Stimulated activated memory B cell treated with anti-CD40 and anti-IgM and Interleukin-4, amounts not matched to agents 10 μg/mL and 1 μg/mL and 100 μg/mL, for 72 hours (primary cell): ENCODE measurements around the gene KLHL22.

Experiments
- ATAC-seq: fragments of 150-1000 bp; cut with Tn5 transposase; 2 replicates; pipeline ENCODE4 v1.10.0; 2021
- H3K27ac Mint-ChIP-seq: one replicate; pipeline ENCODE4 v1.8.0; 2022; ENCODE audit warnings: mild to moderate bottlenecking, mixed read lengths
- H3K27me3 Mint-ChIP-seq: one replicate; pipeline ENCODE4 v1.8.0; 2022; ENCODE audit warnings: mixed read lengths
- H3K36me3 Mint-ChIP-seq: one replicate; pipeline ENCODE4 v1.8.0; 2022; ENCODE audit warnings: mixed read lengths
- H3K4me1 Mint-ChIP-seq: one replicate; pipeline ENCODE4 v1.8.0; 2022; ENCODE audit warnings: mixed read lengths
- H3K4me3 Mint-ChIP-seq: one replicate; pipeline ENCODE4 v1.8.0; 2022; ENCODE audit warnings: mild to moderate bottlenecking, moderate library complexity, mixed read lengths
- H3K9me3 Mint-ChIP-seq: one replicate; pipeline ENCODE4 v1.8.0; 2022; ENCODE audit warnings: mixed read lengths

The KLHL22 gene

DNA sequence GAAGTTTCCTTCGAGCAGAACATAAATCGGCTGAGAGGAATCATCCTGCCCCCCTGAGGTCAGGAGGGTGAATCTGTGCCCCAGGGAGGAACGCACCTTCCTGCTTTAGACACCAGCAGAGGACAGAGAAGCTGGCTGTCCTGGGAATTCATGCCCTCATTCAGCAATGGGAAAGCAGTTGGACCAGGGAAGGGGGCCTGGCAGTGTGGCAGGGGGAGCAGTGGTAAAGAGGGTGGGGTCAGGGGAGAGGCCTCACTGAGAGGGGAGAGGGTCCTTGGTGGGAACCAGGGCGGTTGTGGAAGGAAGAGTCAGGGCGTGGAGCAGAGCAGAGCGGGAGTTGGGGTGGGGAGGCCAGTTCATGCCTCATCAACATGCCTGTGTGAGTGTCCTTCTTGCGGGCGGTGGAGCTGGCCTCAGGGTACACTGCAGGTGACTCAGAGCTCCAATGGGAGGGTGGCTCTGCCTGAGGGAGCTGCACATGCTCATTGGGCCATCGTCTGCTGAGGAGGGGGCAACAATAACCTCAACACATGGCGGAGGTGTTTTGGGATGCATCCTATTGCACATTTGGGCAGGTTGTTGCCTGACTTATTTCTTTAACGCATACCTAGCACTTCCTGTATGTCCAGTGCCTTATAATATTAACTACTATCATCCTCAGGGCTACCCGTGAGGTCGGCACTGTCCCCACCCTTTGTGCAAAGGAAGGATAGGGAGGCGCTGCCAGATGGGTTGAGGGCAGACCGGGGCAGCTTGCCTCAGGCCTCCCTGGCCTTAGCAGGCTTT lies 35.0 kb upstream of the KLHL22 start:
- peaks cover 46% of the 10 kb centered on the region for H3K36me3 Mint-ChIP-seq
- H3K27ac Mint-ChIP-seq: no peak overlapping the region
- no peaks in the 10 kb centered on the region for H3K9me3 Mint-ChIP-seq
- no peak for ATAC-seq
- no peaks in the 10 kb centered on the region for H3K27me3 Mint-ChIP-seq
- peaks cover 59% of the 10 kb centered on the region for H3K4me1 Mint-ChIP-seq
- no peak overlapping the region for H3K4me3 Mint-ChIP-seq

DNA sequence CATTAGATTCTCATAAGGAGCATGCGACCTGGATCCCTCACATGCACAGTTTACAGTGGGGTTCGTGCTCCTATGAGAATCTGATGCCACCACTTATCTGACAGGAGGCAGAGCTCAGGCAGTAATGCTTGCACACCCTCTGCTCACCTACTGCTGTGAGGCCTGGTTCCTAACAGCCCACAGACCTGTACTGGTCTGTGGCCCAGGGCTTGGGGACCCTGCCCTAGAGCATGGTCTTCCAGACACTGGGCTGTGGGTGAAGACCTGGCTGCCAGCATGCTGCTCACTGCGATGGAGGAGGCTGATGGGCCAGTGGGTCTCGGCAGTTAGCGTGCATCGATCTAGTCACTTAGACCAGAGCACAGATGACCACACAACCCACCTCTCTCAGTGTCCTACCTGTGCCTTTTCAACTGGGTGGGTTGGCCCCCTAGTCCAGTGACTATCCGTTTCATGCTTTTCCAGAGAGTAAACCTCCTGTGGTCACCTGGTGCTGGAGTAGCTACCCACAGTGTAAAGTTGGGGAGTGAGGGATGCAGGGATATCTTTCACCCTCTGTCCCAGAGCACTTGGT lies 32.9 kb upstream of the KLHL22 start:
- peaks cover 45% of the 10 kb centered on the region for H3K36me3 Mint-ChIP-seq
- no peak overlapping the region for H3K4me3 Mint-ChIP-seq
- ATAC-seq: no peak
- H3K27ac Mint-ChIP-seq: no peak overlapping the region
- H3K4me1 Mint-ChIP-seq: peaks cover 62% of the 10 kb centered on the region
- no peaks in the 10 kb centered on the region for H3K9me3 Mint-ChIP-seq
- no peaks in the 10 kb centered on the region for H3K27me3 Mint-ChIP-seq

DNA sequence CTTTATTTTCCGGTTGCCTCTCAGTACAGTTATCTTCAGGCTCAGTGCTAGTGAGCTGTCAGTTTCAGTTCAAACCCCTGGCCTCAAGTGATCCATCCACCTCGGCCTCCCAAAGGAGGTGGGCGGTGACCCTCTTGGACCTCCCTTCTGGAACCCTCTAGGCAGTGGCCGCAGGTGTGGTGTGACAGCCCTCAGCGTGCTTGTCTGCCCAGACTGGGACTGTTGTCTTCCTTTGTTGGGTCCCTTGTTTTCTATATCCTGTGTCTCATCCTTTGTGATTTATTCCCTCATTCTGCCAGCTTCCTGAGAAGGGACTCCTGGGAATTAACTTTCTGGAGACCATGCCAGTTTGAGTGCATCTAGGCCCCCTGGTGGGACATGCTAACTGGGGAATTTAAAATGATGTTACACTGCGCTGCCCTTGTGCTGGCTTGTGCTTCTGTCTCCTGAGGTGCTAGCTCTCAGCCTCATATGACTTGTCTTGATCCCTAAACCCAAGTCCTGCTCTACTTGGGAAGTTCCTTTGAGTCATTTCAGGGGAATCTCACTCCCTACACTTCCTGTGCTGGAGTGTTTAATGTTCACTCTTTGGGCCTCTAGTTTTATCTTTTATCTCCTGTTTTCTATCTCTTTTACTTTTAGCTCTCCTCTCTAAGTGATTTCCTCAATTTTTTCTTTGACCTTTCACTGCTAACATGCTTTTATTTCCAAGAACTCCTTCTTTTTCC lies 31.2 kb upstream of the KLHL22 start:
- Mint-ChIP-seq H3K27me3 (no peaks in the 10 kb centered on the region), H3K4me3 (no peak overlapping the region), H3K36me3 (peaks cover 50% of the 10 kb centered on the region), H3K4me1 (peaks cover 65% of the 10 kb centered on the region), H3K9me3 (no peaks in the 10 kb centered on the region), H3K27ac (peak overlapping the region; percentile 28)
- ATAC-seq: no peak

DNA sequence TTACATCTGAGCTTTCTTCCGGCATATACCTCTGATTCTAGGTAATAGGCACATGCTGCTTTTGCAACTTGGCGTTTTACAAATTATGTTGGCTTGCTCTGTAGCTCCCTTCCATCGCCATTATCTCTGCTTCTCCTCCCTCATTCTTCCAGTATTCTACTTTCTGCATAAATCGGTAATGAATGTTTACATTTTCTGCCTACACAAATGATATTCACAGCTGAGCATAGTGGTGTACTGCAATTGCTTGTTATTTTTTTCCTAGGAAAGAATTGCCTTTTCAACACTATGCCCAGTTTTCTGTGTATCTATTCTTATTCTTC lies 30.7 kb upstream of the KLHL22 start:
- peaks cover 62% of the 10 kb centered on the region for H3K4me1 Mint-ChIP-seq
- no peak overlapping the region for H3K27ac Mint-ChIP-seq
- no peak overlapping the region for H3K4me3 Mint-ChIP-seq
- H3K36me3 Mint-ChIP-seq: peaks cover 45% of the 10 kb centered on the region
- no peaks in the 10 kb centered on the region for H3K9me3 Mint-ChIP-seq
- no peaks in the 10 kb centered on the region for H3K27me3 Mint-ChIP-seq
- no peak for ATAC-seq

DNA sequence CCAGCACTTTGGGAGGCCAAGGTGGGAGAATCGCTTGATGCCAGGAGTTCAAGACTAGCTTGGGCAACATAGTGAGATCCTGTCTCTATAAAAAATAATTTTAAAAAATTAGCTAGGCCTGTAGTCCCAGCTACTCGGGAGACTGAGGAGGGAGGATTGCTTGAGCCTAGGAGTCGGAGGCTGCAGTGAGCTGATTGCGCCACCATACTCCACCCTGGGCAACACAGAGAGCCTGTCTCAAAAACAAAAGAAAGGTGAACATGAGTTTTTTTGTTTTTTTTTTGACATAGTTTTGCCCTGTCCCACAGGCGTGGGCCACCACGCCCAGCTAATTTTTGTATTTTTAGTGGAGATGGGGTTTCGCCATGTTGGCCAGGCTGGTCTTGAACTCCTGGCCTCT lies 29.5 kb upstream of the KLHL22 start:
- Mint-ChIP-seq H3K9me3 (no peaks in the 10 kb centered on the region), H3K36me3 (peaks cover 46% of the 10 kb centered on the region), H3K4me3 (no peak overlapping the region), H3K27ac (no peak overlapping the region), H3K4me1 (peaks cover 63% of the 10 kb centered on the region), H3K27me3 (no peaks in the 10 kb centered on the region)
- ATAC-seq: no peak

DNA sequence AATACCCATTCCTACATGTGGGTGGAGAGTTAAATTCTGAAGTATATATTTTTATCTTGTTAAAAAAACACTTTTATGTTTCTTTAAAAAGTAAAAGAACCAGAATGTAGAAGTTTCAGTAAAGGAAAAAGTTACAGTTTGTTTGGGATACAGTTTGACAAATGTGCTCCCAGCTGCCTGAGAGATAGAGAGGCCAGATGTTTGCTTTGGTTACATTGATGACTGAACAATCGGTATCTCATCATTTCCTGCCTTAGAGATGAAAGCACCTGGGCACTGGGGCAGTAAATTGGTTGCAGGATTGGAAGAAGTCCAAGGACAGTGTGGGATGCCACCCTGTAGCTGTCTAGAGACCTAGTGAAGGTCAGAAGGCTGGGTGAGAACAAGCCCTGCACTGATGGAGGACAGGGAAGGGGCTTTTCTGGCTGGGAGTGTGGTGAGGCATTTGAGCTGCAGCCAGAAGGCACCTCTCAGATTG lies 28.4 kb upstream of the KLHL22 start:
- H3K36me3 Mint-ChIP-seq: peaks cover 50% of the 10 kb centered on the region
- H3K27ac Mint-ChIP-seq: peak overlapping the region; percentile 62
- H3K9me3 Mint-ChIP-seq: no peaks in the 10 kb centered on the region
- ATAC-seq: peak; percentile 56
- peaks cover 67% of the 10 kb centered on the region for H3K4me1 Mint-ChIP-seq
- H3K4me3 Mint-ChIP-seq: no peak overlapping the region
- H3K27me3 Mint-ChIP-seq: no peaks in the 10 kb centered on the region

DNA sequence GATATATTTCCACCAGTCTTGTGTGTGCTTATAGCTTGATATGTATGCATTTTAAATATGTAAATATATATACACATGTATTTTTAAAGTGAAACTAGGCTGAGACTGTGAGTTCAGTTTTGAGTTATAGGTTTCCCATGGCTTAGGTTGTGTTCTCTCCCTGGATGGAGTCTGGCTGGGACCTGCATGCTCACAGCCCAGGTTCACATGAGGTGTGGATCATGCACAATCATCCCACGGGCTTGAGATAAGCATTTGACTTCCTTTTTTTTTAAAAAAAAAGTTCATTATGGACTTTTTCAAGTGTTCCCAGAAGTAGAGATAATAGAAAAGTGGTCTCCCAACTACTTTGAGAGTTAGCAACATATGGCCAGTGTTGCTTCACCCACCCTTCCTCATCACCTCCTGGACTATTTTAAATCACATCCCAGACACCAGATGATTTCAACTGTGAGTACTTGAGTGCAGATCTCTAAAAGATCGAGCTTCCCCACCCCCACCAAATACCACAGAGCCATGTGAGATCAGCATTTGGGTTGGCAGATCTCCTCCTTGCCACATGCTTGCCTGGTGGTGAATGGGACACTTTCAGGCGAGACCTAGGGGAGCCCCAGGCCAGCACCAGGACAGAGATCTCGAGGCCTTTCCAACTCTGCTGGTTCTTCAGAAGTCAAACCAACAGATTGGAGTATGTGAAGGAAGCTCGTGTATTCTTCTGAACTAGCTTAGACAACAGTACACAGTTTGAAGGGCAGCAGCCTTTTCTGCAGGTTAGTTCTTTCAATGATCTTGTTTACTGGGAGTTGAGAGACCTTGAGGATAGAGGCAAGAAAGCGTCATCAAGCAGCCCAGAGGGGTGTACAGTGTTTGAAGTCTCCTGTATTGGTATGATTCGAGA lies 27.7 kb upstream of the KLHL22 start:
- no peak for ATAC-seq
- H3K4me3 Mint-ChIP-seq: no peak overlapping the region

DNA sequence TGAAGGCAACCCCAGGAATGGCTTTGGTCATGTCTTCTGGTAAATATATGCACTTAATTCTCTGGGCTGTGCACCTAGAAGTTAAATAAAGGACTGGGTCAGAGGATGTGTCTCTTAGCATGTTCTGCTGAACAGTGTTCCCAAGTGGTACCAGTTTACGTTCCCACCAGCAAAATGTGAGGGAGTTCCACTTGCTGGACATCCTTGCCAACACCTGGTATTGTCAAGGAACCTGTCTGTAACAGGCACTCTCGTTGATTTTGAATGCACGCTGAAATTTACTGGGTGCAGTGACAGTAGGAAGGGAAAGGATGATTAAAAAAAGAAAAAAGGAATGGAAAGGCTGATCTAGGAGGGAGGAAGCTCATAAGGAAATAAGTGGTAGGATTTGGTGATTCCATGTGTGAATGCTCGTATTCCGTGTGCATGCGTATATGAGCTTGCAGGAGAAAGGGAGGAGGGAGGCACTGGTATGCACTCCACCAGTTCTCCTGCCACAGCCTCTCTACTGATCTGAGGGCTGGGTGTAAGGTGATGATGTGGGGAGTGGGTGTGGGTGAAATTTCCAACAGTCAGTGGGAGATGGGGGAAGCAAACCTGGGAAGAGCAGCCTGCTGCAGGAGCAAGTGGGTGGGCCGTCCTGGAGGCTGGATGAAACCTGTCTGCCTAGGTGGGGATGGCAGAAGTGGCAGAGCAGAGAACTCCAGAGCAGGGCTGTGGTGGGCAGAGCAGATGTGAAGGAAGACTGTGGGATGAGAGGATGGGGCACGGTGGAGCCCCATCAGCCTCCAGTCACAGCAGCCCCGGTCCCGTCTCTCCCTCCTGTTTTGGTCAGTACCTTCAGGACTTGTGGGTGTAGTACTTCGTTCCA lies 26.8 kb upstream of the KLHL22 start:
- Mint-ChIP-seq H3K4me1 (peaks cover 77% of the 10 kb centered on the region), H3K27me3 (no peaks in the 10 kb centered on the region), H3K27ac (peak overlapping the region; percentile 62), H3K4me3 (no peak overlapping the region), H3K36me3 (peaks cover 51% of the 10 kb centered on the region), H3K9me3 (no peaks in the 10 kb centered on the region)
- ATAC-seq: no peak

More for the DNA sequence above, 27.7 kb upstream of the KLHL22 start:
- Mint-ChIP-seq H3K4me1 (peaks cover 74% of the 10 kb centered on the region), H3K27me3 (no peaks in the 10 kb centered on the region), H3K9me3 (no peaks in the 10 kb centered on the region), H3K27ac (peak overlapping the region; percentile 62), H3K36me3 (peaks cover 53% of the 10 kb centered on the region)

DNA sequence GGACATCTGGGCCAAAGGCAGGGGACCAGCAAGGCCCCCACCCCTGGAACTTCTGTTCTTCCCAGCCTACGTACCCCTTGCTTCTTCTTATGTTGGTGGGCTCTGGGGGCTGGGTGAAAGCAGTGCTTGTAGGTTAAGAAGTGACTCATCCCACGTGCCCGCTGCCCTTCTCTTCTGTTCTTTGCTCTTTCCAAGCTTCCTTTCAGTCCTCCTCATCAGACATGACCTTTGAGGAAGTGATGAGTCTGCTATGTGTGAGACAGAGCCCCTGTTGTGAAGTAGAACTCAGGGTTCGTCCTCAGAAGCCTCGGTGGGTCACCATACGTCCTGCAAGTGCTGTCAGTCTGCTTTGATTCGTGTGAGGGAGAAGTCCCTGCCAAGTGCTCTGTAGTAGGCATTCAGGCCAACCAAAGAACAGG lies 24.5 kb upstream of the KLHL22 start:
- Mint-ChIP-seq H3K9me3 (no peaks in the 10 kb centered on the region), H3K4me1 (peaks cover 70% of the 10 kb centered on the region), H3K27me3 (no peaks in the 10 kb centered on the region), H3K4me3 (no peak overlapping the region), H3K36me3 (peaks cover 42% of the 10 kb centered on the region), H3K27ac (peak overlapping the region; percentile 77)
- ATAC-seq: peak; percentile 74

DNA sequence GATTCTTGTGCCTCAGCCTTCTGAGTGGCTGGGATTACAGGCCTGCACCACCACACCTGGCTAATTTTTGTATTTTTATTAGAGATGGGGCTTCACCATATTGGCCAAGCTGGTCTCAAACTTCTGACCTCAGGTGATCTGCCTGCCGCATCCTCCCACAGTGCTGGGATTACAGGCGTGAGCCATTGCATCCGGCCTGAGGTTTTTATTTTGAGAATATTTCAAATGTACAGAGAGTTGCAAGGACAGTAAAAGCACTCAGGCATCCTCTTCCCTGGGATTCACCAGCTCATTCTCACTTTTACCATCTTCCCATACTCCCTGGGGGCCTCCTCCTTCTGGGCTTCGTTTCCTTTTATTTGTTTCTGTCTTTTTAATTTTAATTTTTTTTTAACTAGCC lies 24.0 kb upstream of the KLHL22 start:
- Mint-ChIP-seq H3K9me3 (no peaks in the 10 kb centered on the region), H3K4me3 (no peak overlapping the region), H3K27me3 (no peaks in the 10 kb centered on the region), H3K27ac (peak overlapping the region; percentile 77), H3K4me1 (peaks cover 74% of the 10 kb centered on the region), H3K36me3 (peaks cover 46% of the 10 kb centered on the region)
- no peak for ATAC-seq

DNA sequence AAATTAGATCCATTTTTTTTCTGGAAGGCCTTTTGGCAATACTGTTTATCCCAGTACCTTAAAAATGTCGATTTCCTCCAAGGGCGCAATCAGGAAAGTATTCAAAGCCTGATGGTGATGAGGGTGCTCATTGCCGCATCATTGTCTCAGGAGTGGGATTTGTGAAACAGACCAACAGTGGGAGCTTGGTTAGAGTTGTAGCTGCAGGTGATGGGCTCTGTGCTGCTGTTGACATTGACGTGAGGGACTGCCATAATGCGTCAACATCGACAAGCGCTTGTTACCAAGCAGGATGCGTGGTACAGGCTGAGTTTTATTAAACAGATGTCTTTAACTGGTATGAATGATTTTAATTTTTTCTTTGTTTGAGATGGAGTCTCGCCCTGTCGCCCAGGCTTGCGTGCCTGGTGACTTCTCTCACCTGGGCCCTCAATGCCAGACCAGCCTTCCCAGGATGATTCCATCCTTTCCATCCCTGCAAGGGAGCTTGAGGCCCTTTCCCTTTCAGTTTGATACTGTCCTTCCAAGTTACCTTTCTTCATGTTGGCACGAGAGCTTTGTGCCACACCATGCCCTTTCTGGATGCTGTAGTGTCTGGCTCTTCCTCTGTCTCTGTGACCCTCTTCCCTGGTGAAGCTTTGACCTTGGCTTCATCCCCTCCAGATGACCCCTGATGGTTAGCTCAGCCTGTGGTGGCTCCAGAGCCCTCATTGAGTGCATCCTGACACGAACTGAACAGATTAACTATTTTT lies 22.4 kb upstream of the KLHL22 start:
- ATAC-seq: no peak
- no peaks in the 10 kb centered on the region for H3K9me3 Mint-ChIP-seq
- peak overlapping the region; percentile 25 for H3K27ac Mint-ChIP-seq
- peaks cover 73% of the 10 kb centered on the region for H3K4me1 Mint-ChIP-seq
- H3K4me3 Mint-ChIP-seq: no peak overlapping the region
- H3K36me3 Mint-ChIP-seq: peaks cover 47% of the 10 kb centered on the region
- H3K27me3 Mint-ChIP-seq: no peaks in the 10 kb centered on the region

DNA sequence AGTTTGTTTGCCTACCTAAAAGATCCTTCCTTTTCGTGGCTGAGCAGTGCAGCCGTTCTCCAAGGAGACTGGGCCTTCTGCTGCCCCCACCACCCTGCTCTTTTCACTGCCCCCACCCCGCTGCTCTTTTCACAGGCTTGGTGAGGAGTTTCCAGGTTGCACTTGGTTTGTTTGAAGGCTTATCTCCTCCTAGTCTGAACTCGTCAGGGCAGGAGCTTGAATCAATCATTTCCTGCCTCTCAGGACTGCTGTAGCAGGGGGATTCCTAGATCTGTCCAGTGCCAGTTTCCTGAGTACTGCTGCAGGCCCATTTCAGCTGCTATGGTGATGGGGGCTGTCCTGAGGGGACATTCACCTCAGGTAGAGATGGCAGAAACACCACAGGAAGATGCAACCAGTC lies 21.8 kb upstream of the KLHL22 start:
- peaks cover 68% of the 10 kb centered on the region for H3K4me1 Mint-ChIP-seq
- H3K36me3 Mint-ChIP-seq: peaks cover 43% of the 10 kb centered on the region
- no peaks in the 10 kb centered on the region for H3K9me3 Mint-ChIP-seq
- ATAC-seq: no peak
- H3K27me3 Mint-ChIP-seq: no peaks in the 10 kb centered on the region
- peak overlapping the region; percentile 66 for H3K27ac Mint-ChIP-seq
- H3K4me3 Mint-ChIP-seq: no peak overlapping the region

DNA sequence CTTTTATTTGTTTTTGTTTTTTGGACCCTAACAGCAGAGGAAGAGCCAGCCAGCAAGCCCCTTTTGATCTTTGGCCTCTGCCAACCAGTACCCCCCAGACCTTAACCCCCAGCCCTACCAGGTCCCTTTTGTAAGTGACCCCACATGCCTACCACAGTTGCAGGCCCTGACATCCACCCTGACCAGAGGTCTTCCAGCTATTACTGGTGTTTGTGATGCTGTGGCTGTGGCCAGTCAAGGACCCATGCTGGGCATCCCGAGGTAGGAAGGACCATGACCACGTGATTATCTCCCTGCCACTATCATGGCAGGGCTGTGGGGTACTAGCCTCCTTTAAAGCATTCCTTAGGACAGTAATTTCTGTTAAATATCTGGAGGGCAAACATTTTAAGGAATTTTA lies 20.8 kb upstream of the KLHL22 start:
- no peaks in the 10 kb centered on the region for H3K9me3 Mint-ChIP-seq
- ATAC-seq: no peak
- H3K27me3 Mint-ChIP-seq: no peaks in the 10 kb centered on the region
- H3K4me1 Mint-ChIP-seq: peaks cover 71% of the 10 kb centered on the region
- no peak overlapping the region for H3K4me3 Mint-ChIP-seq
- no peak overlapping the region for H3K27ac Mint-ChIP-seq
- peaks cover 38% of the 10 kb centered on the region for H3K36me3 Mint-ChIP-seq
